Esophagus squamous epithelium (tissue), 5 donors: ENCODE measurements around the gene CAPN5. TPM values are rescaled to one million over a fixed set of nuclear protein-coding genes. Genes with fewer than 3 reads are reported as not detected.
A peak's percentile ranks its signal among the peaks of the same experiment; 100 is the strongest.

ENCODE experiments used
- DNase-seq: peaks from one replicate; lab custom pipeline; 2025; lab: John Stamatoyannopoulos, UW
- H3K27ac ChIP-seq, 4 donors: fragments of 200-600 bp; sonication (generic); one replicate each; pipeline ENCODE4 v1.5.1; 2016 to 2019; ENCODE audit warnings: mild to moderate bottlenecking in 1 of 4
- H3K27me3 ChIP-seq, 4 donors: fragments of 200-600 bp; sonication (generic); 1 replicate in 3 of 4; 2 replicates in 1 of 4; pipeline versions ENCODE4 v1.5.1 to v1.6.0; 2017 to 2021; ENCODE audit warnings: antibody characterized with exemption in 1 of 4
- H3K36me3 ChIP-seq, 3 donors: fragments of 200-600 bp; sonication (generic); one replicate each; pipeline ENCODE4 v1.5.1; 2016 to 2019
- H3K4me1 ChIP-seq, 3 donors: fragments of 200-600 bp; sonication (generic); one replicate each; pipeline ENCODE4 v1.5.1; 2017 to 2019
- H3K4me3 ChIP-seq, 4 donors: fragments of 200-600 bp; sonication (generic); 1 replicate in 3 of 4; 2 replicates in 1 of 4; pipeline ENCODE4 v1.5.1; 2016 to 2019; ENCODE audit warnings: mild to moderate bottlenecking in 2 of 4, moderate library complexity in 1 of 4
- H3K9me3 ChIP-seq, 3 donors: fragments of 200-600 bp; sonication (generic); one replicate each; pipeline ENCODE4 v1.5.1; 2016 to 2019
- CTCF ChIP-seq, 6 experiments: fragments of 450-650 bp in 4 of 6; fragments of 200-600 bp in 2 of 6; sonication (generic) in 2 of 6; IDR thresholded peaks; one replicate each; pipeline ENCODE4 v1.5.1; 2016 to 2019; ENCODE audit warnings: antibody characterized with exemption in 6 of 6, mild to moderate bottlenecking in 4 of 6, moderate library complexity in 4 of 6
- POLR2A ChIP-seq, 4 donors: fragments of 450-650 bp; IDR thresholded peaks; one replicate each; pipeline ENCODE4 v1.6.1; 2017; ENCODE audit warnings: antibody characterized with exemption in 4 of 4, mild to moderate bottlenecking in 4 of 4, moderate library complexity in 3 of 4
- WGBS, 2 donors: methylation state at CpG; one replicate each; pipeline ENCODE4 v1.1.5; 2018; 5-methylcytosine and 5-hydroxymethylcytosine counted together
- intact Hi-C: fragments of 100-400 bp; cut with DNase I; formaldehyde crosslinking; loops from one replicate; pipeline ENCODE4 v1.15.0; 2022
- total RNA-seq, 4 donors: library from RNA; depleted of rRNA; stranded (reverse); fragments of >200 nt; gene quantifications; one replicate each; pipeline ENCODE4 v1.1.0, GENCODE V29; 2016
- donor health status: DM: yes; HTN: yes; CAD: no.

CAPN5 gene
- total RNA-seq, 4 donors from 2014 or later, result 9.3 to 63.2 (median 13.5) TPM

- WGBS, 2 donors, result 85 to 100% methylated on average over 1 to 3 of the region's 6 CpGs
- Histone ChIP-seq H3K27me3 (no peaks in the 10 kb centered on the region), H3K36me3 (peaks cover 0 to 5% (median 0%) of the 10 kb centered on the region in 3 donors), H3K27ac (no peak overlapping the region), H3K4me1 (peaks cover 21 to 71% (median 23%) of the 10 kb centered on the region in 3 donors), H3K4me3 (no peak overlapping the region), H3K9me3 (no peaks in the 10 kb centered on the region)
- intact Hi-C loops, result no loop called here
- no peak for DNase-seq
- TF ChIP-seq CTCF (IDR thresholded peaks at IDR 0.05) (no peak), POLR2A (IDR thresholded peaks at IDR 0.05) (no peak)
Observed at GRCh38 chr11:77085652-77086051, 18.9 kb downstream of the CAPN5 start.

- Histone ChIP-seq H3K36me3 (peaks cover 0 to 5% (median 0%) of the 10 kb centered on the region in 3 donors), H3K4me3 (no peak overlapping the region), H3K27me3 (no peaks in the 10 kb centered on the region), H3K4me1 (peaks cover 23 to 80% (median 25%) of the 10 kb centered on the region in 3 donors), H3K27ac (peak overlapping the region; percentile 3 to 69 (median 24)), H3K9me3 (no peaks in the 10 kb centered on the region)
- no peak for DNase-seq
- 67 to 97% methylated on average over 5 to 6 of the region's 23 CpGs for WGBS, 2 donors
- TF ChIP-seq CTCF (IDR thresholded peaks at IDR 0.05), result no peak
- no peak for TF ChIP-seq POLR2A (IDR thresholded peaks at IDR 0.05)
- intact Hi-C loops, result no loop called here
Observed at GRCh38 chr11:77086521-77087472, 20.0 kb downstream of the CAPN5 start.

- H3K9me3 ChIP-seq, result no peaks in the 10 kb centered on the region
- no peak overlapping the region for H3K4me3 ChIP-seq
- TF ChIP-seq POLR2A (IDR thresholded peaks at IDR 0.05) (no peak), CTCF (IDR thresholded peaks at IDR 0.05) (no peak)
- intact Hi-C loops, result no loop called here
- peak overlapping the region; percentile 0 to 69 (median 12) for H3K27ac ChIP-seq
- H3K27me3 ChIP-seq, result no peaks in the 10 kb centered on the region
- WGBS, 2 donors, result 89 to 97% methylated on average over 4 to 8 of the region's 9 CpGs
- peaks cover 0 to 5% (median 0%) of the 10 kb centered on the region in 3 donors for H3K36me3 ChIP-seq
- no peak for DNase-seq
- H3K4me1 ChIP-seq, result peaks cover 17 to 71% (median 20%) of the 10 kb centered on the region in 3 donors
Observed at GRCh38 chr11:77087723-77088225, 21.0 kb downstream of the CAPN5 start.

GRCh38 chr11:77088236-77089003, 21.6 kb downstream of the CAPN5 start:
- DNase-seq, result no peak
- peaks cover 11 to 64% (median 15%) of the 10 kb centered on the region in 3 donors for H3K4me1 ChIP-seq

More at GRCh38 chr11:77088236-77089003, 21.6 kb downstream of the CAPN5 start:
- no peak for TF ChIP-seq POLR2A (IDR thresholded peaks at IDR 0.05)
- TF ChIP-seq CTCF (IDR thresholded peaks at IDR 0.05), result no peak
- WGBS, 2 donors, result 57 to 64% methylated on average over 7 to 8 of the region's 11 CpGs
- intact Hi-C loops, result no loop called here
- Histone ChIP-seq H3K36me3 (peaks cover 0 to 5% (median 0%) of the 10 kb centered on the region in 3 donors), H3K9me3 (no peaks in the 10 kb centered on the region), H3K27me3 (no peaks in the 10 kb centered on the region), H3K4me3 (no peak overlapping the region), H3K27ac (peak overlapping the region; percentile 0 to 69 (median 12))
